HG03521 (cell line): ENCODE measurements around the gene LONRF3.

Source experiments
- ATAC-seq: cut with Tn5 transposase; IDR thresholded peaks from one replicate; pipeline ENCODE4 v1.9.1; 2021; ENCODE audit warnings: mild to moderate bottlenecking, moderate library complexity; ENCODE audit not compliant: unreplicated experiment

LONRF3 gene

GRCh38 chrX:119030990-119031389 is 56.6 kb downstream of the LONRF3 start:
- no peak for ATAC-seq

- ATAC-seq = no peak
Observed at GRCh38 chrX:119036107-119037029, 62.0 kb downstream of the LONRF3 start.

- ATAC-seq = no peak
Observed at GRCh38 chrX:119040432-119040831, 66.0 kb downstream of the LONRF3 start.

GRCh38 chrX:119041175-119041574 is 66.8 kb downstream of the LONRF3 start:
- no peak for ATAC-seq

DNA sequence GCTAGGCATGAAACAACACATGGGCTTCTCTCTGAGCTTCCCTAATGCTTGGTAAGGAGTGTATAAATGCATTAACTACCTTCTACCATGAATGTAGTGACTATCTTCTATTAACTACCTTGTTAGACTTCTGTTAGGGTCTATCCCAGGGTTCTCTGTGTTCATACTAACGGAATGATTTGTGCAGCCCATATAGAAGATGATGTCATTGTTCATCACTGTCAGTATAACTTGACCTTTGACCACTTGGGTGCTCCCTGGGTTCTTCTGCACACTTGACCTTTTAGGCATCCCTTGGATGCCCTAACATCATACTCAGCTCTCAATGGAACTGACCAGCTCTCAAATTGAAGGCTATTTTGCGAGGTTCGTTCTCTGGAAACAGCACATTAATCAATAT is 67.6 kb downstream of the LONRF3 start:
- ATAC-seq = no peak

- no peak for ATAC-seq
Observed at GRCh38 chrX:119042996-119043395, 68.6 kb downstream of the LONRF3 start.

- no peak for ATAC-seq
Observed at GRCh38 chrX:119045884-119046283, 71.5 kb downstream of the LONRF3 start.

DNA sequence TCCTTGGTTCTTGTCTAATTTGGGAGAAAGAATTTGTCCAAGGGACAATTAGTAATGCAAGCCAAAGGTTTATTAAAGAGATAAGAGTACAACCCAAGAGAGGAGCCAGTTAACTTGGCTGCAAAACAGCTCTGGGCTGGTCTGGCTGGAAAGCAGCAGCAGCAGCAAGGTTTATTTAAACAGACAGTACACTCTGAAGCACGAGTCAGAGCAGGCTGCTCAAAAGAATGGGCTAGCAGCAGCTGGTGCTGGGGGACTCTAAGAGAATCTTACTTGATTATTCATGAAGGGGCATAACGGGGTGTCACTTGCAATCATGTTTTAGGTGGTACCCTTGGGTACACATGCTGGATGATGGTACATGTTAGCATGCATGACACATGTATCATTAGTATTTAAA is 81.3 kb downstream of the LONRF3 start:
- no peak for ATAC-seq

GRCh38 chrX:119062750-119063374 is 88.4 kb downstream of the LONRF3 start:
- no peak for ATAC-seq

GRCh38 chrX:119063428-119063827 is 89.0 kb downstream of the LONRF3 start:
- ATAC-seq = no peak

GRCh38 chrX:119067023-119067739 is 92.8 kb downstream of the LONRF3 start:
- ATAC-seq = no peak
